Loucy (cell line): ENCODE measurements around the gene NKAIN4.
A peak's percentile ranks its signal among the peaks of the same experiment; 100 is the strongest.

Experiments
- CTCF ChIP-seq: fragments of 200-600 bp; sonication (generic); conservative IDR thresholded peaks from 2 replicates; pipeline ENCODE4 v1.5.1; 2014; ENCODE audit warnings: mild to moderate bottlenecking, antibody characterized with exemption, low read length
- EZH2phosphoT487 ChIP-seq: fragments of 200-600 bp; IDR thresholded peaks from 2 replicates; pipeline ENCODE4 v1.6.1; 2018; ENCODE audit warnings: antibody characterized with exemption, mild to moderate bottlenecking, moderate library complexity, borderline replicate concordance

DNA sequence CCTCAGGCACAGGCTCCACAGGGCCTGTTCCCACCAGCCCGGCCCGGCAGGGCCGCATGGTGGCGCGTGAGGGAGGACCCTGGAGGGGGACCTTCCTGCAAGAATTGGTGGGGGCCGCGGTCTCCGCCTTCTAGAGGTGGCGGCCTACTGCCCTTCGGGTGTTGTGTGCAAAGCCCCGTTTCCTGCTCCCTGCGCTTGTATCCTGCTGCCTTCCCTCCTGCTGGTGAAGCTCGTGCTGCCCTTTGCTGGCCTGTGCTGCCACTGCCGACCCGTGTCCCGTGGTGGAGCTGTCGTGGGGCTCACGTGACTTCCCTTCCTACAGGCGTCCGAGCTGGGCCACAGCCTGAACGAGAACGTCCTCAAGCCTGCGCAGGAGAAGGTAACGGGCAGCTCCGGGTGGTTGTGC, 30.3 kb upstream of the NKAIN4 start:
- TF ChIP-seq CTCF (peak; percentile 32), EZH2phosphoT487 (no peak)
